Body of pancreas (tissue), 4 donors: Measurements from ENCODE around the gene RHOBTB1.

Experiments used
- POLR2A ChIP-seq, 3 donors: fragments of 450-650 bp; IDR thresholded peaks; one replicate each; pipeline ENCODE4 v1.6.1; 2016; ENCODE audit warnings: antibody characterized with exemption in 3 of 3, mild to moderate bottlenecking in 2 of 3
- TF ChIP-seq, protein P1 (sequence below), 7 experiments: fragments of 450-650 bp in 4 of 7; fragments of 200-600 bp in 3 of 7; sonication (generic) in 3 of 7; IDR thresholded peaks; one replicate each; pipeline ENCODE4 v1.5.1; 2016 to 2019; ENCODE audit warnings: antibody characterized with exemption in 7 of 7

DNA sequence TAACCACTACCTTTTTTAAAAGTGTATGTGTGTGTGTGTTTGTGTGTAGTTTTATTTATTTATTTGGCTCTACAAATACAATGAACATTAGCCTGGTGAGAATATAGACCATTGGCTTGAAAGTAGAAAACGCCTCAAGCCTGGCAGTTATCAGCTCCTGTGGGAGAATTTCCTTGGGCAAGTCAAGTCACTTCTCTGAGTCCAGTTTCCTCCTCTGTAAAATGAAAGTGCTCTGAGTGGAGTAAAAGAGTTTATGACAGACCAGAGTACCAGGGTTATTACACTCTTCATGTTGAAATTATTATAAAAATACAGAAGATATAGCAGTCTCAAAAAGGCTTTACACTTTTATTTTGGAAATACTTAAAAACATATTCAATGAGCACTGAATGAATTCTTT lies 10.1 kb upstream of the RHOBTB1 start:
- TF ChIP-seq, protein P1, sequence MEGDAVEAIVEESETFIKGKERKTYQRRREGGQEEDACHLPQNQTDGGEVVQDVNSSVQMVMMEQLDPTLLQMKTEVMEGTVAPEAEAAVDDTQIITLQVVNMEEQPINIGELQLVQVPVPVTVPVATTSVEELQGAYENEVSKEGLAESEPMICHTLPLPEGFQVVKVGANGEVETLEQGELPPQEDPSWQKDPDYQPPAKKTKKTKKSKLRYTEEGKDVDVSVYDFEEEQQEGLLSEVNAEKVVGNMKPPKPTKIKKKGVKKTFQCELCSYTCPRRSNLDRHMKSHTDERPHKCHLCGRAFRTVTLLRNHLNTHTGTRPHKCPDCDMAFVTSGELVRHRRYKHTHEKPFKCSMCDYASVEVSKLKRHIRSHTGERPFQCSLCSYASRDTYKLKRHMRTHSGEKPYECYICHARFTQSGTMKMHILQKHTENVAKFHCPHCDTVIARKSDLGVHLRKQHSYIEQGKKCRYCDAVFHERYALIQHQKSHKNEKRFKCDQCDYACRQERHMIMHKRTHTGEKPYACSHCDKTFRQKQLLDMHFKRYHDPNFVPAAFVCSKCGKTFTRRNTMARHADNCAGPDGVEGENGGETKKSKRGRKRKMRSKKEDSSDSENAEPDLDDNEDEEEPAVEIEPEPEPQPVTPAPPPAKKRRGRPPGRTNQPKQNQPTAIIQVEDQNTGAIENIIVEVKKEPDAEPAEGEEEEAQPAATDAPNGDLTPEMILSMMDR (IDR thresholded peaks at IDR 0.05), result no peak
- no peak for TF ChIP-seq POLR2A (IDR thresholded peaks at IDR 0.05)
